Kidney (tissue), 14 donors: ENCODE results near the gene COMMD8. TPM values are rescaled to one million over a fixed set of nuclear protein-coding genes. Genes with fewer than 3 reads are reported as not detected.

Experiments
- DNase-seq, 5 donors: peaks; one replicate each; pipeline ENCODE4 v3.0.0-alpha.2; 2013 to 2020
- FAIRE-seq: peaks from 2 replicates; lab custom pipeline; 2012; peaks lifted over from hg19 to GRCh38; lab: Jason Lieb, UNC
- H3K27ac ChIP-seq, 2 donors: one replicate each; pipeline ENCODE4 v1.7.0; 2013; ENCODE audit warnings: low read depth in 2 of 2, low read length in 2 of 2, inconsistent platforms in 1 of 2
- H3K27me3 ChIP-seq: one replicate; pipeline ENCODE4 v1.7.1; 2013; ENCODE audit warnings: low read length, inconsistent platforms; ENCODE audit not compliant: control insufficient read depth, insufficient read depth
- H3K36me3 ChIP-seq, 3 donors: one replicate each; pipeline versions ENCODE4 v1.7.0 to v1.7.1; 2013; ENCODE audit warnings: low read length in 3 of 3, control low read depth in 1 of 3, inconsistent platforms in 1 of 3; ENCODE audit not compliant: insufficient read depth in 3 of 3, control insufficient read depth in 2 of 3
- H3K4me1 ChIP-seq, 3 donors: one replicate each; pipeline versions ENCODE4 v1.7.0 to v1.7.1; 2013; ENCODE audit warnings: low read length in 3 of 3, inconsistent platforms in 1 of 3, low read depth in 1 of 3; ENCODE audit not compliant: control insufficient read depth in 2 of 3, insufficient read depth in 2 of 3
- H3K4me3 ChIP-seq, 3 donors: one replicate each; pipeline versions ENCODE4 v1.7.0 to v1.8.1; 2013; ENCODE audit warnings: low read length in 3 of 3, control low read depth in 1 of 3, inconsistent platforms in 1 of 3
- H3K9ac ChIP-seq, 3 donors: one replicate each; pipeline versions ENCODE4 v1.7.0 to v1.7.1; 2013; ENCODE audit warnings: low read length in 3 of 3, control low read depth in 1 of 3, inconsistent platforms in 1 of 3
- H3K9me3 ChIP-seq, 3 donors: one replicate each; pipeline versions ENCODE4 v1.7.0 to v1.7.1; 2013; ENCODE audit warnings: low read length in 3 of 3, control low read depth in 1 of 3, inconsistent platforms in 1 of 3; ENCODE audit not compliant: control insufficient read depth in 2 of 3, insufficient read depth in 1 of 3
- CTCF ChIP-seq: IDR thresholded peaks from 3 replicates; pipeline ENCODE4 v1.5.1; 2012; ENCODE audit warnings: mild to moderate bottlenecking, moderate library complexity, borderline replicate concordance; ENCODE audit not compliant: insufficient read depth; ENCODE audit errors: extremely low read depth
- intact Hi-C: fragments of 100-400 bp; cut with DNase I; formaldehyde crosslinking; loops from one replicate; pipeline ENCODE4 v1.11.1; 2022
- polyA plus RNA-seq: library from polyadenylated mRNA; stranded (reverse); fragments of 350-450 nt; fragmentation: Illumina TruSeq; extraction: RNeasy Lipid Tissue Mini Kit (QIAGEN cat#74804); gene quantifications from one replicate; pipeline ENCODE4 v1.2.3, GENCODE V29; 2014; ENCODE audit warnings: low read depth, low replicate concordance; ENCODE audit not compliant: insufficient read depth
- total RNA-seq: library from RNA; stranded (reverse); fragmentation: NEBNext Ultra II Directional; extraction: Animal tissue kit (Norgen Biotek cat#: 25700); gene quantifications from one replicate; pipeline ENCODE4 v1.2.1, GENCODE V29; 2021
- donor health status: control.
- donor health status: control.
- donor health status: control.
- donor health status: control.
- donor health status: control.
- donor health status: DM: yes; HTN: yes; CAD: no.
- donor health status: Normal renal cell carcinoma (clear cell type).

Gene COMMD8
- total and polyA plus RNA-seq, 2 donors from 2014 or later: 21.0 to 39.8 TPM

DNA sequence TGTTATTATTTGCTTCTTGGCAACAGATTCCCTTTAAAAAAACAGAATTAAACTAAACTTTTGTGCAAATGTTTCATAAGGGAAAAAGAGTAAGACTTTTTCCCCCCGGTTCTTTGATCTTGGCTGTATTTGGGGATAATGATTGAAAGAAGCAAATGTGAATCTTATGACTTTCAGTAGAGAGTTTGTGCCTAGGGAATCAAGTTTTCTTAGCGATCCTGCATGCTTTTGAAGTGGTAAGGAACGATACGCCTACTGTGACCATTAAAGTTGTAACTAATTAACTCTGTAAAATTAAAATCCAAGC, 30.6 kb upstream of the COMMD8 start:
- Histone ChIP-seq H3K9ac (no peak overlapping the region), H3K4me3 (no peak overlapping the region), H3K4me1 (peaks cover 0 to 11% (median 4%) of the 10 kb centered on the region in 3 donors), H3K9me3 (no peaks in the 10 kb centered on the region), H3K27ac (no peak overlapping the region), H3K27me3 (no peaks in the 10 kb centered on the region), H3K36me3 (no peaks in the 10 kb centered on the region)
- no peak for DNase-seq
- no peak for FAIRE-seq
- intact Hi-C loops: no loop called here
- no peak for TF ChIP-seq CTCF

GRCh38 chr4:47493238-47494123, 30.0 kb upstream of the COMMD8 start:
- H3K27me3 ChIP-seq: no peaks in the 10 kb centered on the region
- TF ChIP-seq CTCF: no peak
- DNase-seq: no peak
- no peak overlapping the region for H3K4me3 ChIP-seq
- intact Hi-C loops: no loop called here
- H3K27ac ChIP-seq: no peak overlapping the region
- no peak for FAIRE-seq
- peaks cover 0 to 8% (median 2%) of the 10 kb centered on the region in 3 donors for H3K4me1 ChIP-seq
- no peaks in the 10 kb centered on the region for H3K9me3 ChIP-seq
- H3K9ac ChIP-seq: no peak overlapping the region
- no peaks in the 10 kb centered on the region for H3K36me3 ChIP-seq

GRCh38 chr4:47490550-47490949, 27.0 kb upstream of the COMMD8 start:
- H3K9ac ChIP-seq: no peak overlapping the region
- no peak for TF ChIP-seq CTCF
- intact Hi-C loops: no loop called here
- H3K4me3 ChIP-seq: no peak overlapping the region
- H3K9me3 ChIP-seq: no peaks in the 10 kb centered on the region
- FAIRE-seq (no peak), DNase-seq (no peak)
- H3K4me1 ChIP-seq: peaks cover 0 to 15% (median 2%) of the 10 kb centered on the region in 3 donors
- no peak overlapping the region for H3K27ac ChIP-seq
- H3K27me3 ChIP-seq: no peaks in the 10 kb centered on the region
- H3K36me3 ChIP-seq: no peaks in the 10 kb centered on the region
